Stimulated activated CD8-positive, alpha-beta memory T cell treated with anti-CD3 and anti-CD28 coated beads, Interleukin-4, amount 100 ng/mL, for 4 hours (primary cell): ENCODE measurements around the gene NEDD9.
A peak's percentile ranks its signal among the peaks of the same experiment; 100 is the strongest.

ENCODE experiments used
- DNase-seq, 2 donors: peaks; one replicate each; pipeline ENCODE4 v3.0.0-alpha.2; 2020; ENCODE audit warnings: low read depth in 2 of 2, low spot score in 1 of 2

Gene NEDD9

DNA sequence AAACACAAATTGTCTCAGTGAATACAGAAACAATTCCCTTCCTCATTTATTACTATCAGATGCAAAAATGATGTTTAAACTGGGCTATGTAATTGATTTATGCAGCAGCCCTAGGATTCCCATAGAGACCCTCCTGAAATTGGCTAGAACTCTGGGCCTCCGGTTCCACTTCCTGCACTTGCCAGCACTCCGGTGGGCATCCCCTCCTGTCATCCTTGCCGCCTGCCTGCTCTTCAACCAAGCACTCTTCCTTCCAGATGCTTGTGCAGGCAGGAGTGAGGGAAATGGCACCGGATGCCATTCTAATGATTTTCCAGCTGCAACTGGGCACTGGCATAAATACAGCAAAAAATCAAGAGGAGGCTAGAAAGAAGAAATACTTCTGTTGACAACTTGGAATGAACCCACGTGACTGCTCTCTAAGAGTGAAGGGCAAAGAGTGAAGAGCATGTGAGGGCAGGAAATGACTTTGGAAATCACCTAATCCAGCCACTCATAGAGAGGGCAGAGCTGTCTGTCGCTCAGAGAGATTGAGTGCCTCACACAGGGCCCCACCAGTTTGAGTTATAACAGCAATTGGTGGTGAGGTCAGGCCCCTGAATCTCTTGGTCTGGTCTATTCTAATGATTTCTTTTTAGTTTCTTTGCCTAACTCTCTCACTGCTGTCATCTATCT is 3.7 kb upstream of the NEDD9 start:
- DNase-seq = no peak

GRCh38 chr6:11235062-11235461 is 2.6 kb upstream of the NEDD9 start:
- no peak for DNase-seq

DNA sequence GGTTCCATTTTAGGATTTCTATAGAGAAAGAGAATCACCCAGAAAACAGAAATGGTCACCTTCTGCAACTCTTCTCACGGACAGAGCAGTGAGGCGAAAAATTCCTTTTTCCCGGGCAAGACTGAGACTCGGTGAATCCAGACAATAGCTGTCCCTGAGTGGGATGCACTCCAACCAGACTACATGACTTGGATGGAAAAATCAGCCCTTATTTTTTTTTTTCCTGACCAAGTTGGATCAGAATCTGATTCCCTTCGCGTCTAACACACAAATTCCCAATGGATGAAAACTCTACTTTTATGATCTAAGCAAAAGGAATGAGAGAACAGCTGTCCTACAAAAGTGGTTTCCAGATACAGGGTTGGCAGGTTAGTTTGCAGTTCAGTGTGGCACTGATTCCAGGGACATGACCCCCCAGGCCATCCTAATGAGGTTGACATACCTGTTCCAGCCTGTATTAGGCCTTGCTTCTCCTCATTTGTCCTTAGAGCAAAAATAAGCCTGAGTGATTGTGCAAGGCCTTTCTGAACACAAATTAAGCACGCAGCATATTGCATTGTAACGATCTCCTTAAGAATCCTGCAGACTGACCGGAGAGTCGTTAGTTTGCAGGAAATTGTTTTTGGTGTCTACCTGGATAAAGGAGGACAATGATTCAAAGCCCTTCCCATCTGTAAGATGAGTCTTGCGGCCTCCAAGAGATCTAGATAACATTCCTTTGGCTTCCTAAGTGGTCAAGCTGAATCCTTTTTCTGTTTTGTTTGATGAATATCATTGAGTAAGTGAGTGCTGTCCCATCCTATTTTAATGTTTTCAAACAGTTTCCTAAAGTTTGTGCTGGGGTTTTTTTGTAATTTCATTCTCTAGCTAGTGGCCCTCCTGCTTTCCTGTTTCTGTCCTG is 1.5 kb upstream of the NEDD9 start:
- no peak for DNase-seq

- no peak for DNase-seq
Observed at GRCh38 chr6:11232770-11233626, 530 bp upstream of the NEDD9 start.

GRCh38 chr6:11231564-11232192 is 790 bp downstream of the NEDD9 start:
- DNase-seq = no peak

DNA sequence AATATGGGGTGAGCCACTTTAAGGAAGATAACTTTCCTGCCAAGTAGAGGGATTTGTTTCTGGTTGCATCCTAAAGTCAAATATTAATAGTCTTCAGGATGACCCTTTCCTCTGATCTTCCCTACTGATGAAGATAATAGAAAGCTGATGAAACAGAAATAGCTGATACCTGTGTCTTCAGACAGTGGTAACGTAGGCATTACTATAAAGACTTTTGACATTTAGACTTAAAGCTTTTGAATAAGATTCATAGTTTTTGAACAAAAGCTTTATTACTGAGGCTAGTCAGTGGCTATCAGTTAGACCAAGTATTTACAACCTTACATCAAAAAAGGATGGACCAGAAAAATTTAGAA is 1.4 kb downstream of the NEDD9 start:
- no peak for DNase-seq

DNA sequence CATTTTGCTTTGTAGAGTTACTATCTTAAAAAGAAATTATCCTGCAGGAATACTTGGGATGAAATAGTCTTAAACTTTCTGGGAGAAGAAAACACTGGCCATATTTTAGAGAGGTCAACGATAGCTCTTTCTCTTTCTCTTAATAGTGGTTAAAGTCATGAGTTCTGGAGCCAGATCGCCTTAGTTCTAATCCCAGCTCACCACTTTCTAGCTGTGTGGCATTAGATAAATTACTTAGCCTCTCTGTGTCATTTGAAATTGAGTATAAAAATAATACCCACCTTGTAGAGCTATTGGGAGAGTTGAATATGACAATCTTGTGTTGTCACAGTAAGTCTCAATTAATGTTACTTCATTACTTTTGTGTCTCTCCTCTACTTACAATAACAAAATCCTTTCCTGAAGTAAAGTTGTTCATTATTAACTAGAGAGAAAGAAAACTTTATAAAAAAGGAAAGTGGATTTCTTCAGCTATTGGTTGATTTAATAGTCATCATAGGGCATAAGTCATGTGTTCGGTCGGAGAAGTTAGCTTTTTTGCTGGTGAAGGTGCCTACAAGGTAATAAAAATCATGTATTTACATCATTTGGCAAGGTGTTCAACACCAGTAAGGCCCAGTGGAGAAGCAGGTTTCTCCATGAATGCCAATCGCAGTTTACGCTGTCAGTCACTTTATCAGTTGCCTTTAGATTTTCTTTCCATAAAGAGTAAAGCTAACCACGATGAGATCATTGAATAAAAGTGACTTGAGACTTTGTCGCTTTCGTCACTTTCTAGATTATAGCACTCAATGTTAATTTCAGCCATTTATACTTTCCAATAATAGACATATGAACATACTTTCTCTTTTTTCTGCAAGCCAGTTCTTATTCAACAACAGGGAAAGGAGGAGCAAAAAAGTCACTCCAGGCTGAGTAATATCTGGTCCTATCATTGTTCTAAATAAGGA is 2.0 kb downstream of the NEDD9 start:
- DNase-seq = no peak

GRCh38 chr6:11229655-11230046 is 2.8 kb downstream of the NEDD9 start:
- no peak for DNase-seq

DNA sequence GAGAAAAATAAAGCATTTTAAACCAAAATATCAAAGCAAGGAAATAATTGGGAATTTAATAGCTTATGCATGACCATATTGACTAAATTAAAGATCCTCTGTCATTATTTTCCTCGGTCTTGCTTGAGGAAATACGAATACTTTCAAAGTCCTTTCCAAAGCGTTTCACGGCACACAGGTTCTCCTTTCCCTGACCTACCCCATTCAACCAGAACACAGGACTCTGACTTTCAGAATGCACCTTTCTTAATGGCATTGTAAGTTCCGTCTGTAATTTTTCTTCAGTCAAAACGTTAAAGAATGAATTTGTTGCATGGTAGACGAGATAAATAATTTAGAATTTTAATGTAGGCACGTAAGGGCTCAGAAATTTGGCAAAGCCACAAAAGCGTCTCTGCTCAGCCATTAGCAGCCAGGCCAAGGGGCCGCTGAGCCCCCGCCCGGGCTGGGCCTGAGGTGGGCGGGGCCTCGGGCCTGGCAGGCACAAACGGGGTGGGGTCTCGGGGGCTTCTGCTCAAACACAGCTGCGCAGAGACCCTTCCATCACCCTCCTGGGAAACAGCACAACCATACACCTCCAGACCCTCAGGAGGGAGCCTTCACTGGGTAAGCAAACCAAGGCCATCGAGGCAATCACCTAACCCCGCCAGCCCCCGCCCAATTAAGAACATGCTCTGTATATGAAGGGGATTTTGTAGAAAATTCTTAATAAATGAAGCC is 3.4 kb downstream of the NEDD9 start:
- DNase-seq = no peak

GRCh38 chr6:11227698-11228097 is 4.8 kb downstream of the NEDD9 start:
- DNase-seq = no peak

GRCh38 chr6:11226005-11226404 is 6.5 kb downstream of the NEDD9 start:
- no peak for DNase-seq

DNA sequence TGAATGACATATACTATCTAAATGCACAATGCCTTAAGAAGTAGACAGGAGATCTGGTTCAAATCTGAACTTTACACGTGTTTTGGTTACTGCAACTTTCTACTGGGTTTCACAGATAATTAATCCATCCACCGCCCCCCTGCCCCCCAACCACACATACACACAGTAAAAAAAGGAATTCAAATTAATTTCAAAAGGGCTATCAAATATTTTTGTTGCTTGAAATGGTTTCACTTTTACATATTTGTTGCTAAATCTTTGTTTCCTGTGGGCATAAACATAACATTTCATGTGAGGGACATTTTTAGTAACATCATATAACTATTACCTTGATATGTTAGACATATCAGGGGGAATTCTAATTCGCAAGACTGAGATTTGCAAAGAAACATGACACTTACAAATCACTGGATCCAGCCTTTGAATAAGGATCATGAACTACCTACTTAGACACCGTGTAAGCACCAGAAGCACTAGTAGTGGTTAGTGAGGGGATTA is 7.5 kb downstream of the NEDD9 start:
- no peak for DNase-seq

- DNase-seq = peak in 1 of 2 donors; percentile 13
Observed at GRCh38 chr6:11224252-11224965, 8.1 kb downstream of the NEDD9 start.

- DNase-seq = no peak
Observed at GRCh38 chr6:11223286-11223864, 9.1 kb downstream of the NEDD9 start.

DNA sequence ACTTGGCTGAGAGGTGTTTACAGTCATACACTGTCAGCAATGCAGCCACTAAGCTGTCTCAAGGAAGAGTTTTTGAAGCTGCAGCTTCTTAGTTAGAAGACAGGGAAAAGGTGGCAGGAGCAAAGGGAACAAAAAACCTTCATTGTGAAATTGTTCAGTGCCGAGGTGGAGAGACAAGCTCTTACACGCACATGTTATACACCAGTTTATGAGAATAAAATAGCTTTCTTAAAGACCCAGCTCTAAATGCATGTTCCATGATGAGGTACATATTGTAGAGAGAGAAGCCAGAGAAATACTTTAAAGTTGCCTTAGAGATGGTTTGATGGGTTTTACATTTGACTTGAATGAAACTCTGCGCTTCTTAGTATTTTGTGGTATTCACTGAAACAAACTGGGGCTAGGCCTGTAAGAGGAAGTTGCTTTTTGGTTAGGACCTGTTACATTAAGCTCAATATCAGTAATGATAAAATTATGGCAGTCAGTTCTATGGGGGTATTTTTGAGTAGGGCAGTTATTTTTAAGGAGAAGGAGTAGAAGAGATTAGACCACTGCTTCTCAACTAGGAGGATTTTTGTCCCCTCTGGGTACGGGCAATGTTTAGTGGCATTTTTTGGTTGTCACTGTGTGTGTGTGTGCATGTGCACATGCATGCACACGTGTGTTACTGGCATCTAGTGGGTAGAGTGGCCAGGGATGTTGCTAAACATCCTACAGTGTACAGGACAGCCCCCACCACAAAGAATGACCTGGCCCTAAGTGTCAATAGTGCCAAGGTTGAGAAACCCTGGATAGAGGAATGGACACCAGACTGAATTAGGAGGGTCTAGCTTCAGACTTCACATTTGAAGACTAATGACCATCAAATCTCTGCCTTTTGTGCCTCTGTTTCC is 9.8 kb downstream of the NEDD9 start:
- no peak for DNase-seq

DNA sequence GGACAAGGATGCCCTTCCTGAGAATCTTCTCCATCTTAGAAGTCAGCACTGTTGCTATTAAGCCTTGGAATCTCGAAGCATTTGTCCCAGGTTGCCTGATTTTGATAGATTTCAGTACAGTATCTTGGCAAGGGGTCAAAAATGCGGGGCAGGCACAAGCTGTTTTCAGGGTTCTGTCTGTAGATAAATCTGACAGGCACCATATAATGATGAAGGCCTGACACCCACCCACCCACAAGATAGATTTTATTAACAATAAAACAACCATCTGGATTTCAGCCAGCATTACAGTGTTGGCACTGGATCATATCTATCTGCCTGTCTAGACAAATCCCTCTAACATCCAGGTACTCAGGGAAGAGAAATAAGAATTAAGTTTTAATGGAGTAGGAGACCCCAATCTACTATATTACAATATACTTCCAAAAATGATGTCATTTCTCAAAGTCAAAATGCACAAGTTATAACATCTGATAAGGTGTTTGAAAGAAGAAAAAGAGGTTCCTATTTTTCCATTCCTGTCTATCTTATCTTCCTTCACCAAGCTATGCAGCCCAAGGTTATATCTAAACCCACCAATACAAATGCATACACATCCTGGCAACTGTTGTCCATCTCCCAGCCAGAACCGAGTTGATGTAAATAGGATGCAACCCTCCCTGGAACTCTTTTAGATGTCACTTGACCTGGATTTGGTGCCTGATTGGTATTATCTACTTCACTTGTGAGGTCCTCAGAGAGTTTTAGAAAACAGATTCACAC is 10.7 kb downstream of the NEDD9 start:
- DNase-seq = no peak
